Uterus (tissue), 2 donors: Measurements from ENCODE around the gene KRT85.

Experiments
- POLR2A ChIP-seq, 2 donors: fragments of 450-650 bp; IDR thresholded peaks; one replicate each; pipeline ENCODE4 v1.6.1; 2016; ENCODE audit warnings: antibody characterized with exemption in 2 of 2, mild to moderate bottlenecking in 1 of 2, moderate library complexity in 1 of 2
- TF ChIP-seq, protein P1 (sequence below), 4 experiments: fragments of 200-600 bp in 2 of 4; fragments of 450-650 bp in 2 of 4; sonication (generic) in 2 of 4; IDR thresholded peaks; one replicate each; pipeline ENCODE4 v1.5.1; 2016 to 2019; ENCODE audit warnings: antibody characterized with exemption in 4 of 4, mild to moderate bottlenecking in 2 of 4, moderate library complexity in 1 of 4

DNA sequence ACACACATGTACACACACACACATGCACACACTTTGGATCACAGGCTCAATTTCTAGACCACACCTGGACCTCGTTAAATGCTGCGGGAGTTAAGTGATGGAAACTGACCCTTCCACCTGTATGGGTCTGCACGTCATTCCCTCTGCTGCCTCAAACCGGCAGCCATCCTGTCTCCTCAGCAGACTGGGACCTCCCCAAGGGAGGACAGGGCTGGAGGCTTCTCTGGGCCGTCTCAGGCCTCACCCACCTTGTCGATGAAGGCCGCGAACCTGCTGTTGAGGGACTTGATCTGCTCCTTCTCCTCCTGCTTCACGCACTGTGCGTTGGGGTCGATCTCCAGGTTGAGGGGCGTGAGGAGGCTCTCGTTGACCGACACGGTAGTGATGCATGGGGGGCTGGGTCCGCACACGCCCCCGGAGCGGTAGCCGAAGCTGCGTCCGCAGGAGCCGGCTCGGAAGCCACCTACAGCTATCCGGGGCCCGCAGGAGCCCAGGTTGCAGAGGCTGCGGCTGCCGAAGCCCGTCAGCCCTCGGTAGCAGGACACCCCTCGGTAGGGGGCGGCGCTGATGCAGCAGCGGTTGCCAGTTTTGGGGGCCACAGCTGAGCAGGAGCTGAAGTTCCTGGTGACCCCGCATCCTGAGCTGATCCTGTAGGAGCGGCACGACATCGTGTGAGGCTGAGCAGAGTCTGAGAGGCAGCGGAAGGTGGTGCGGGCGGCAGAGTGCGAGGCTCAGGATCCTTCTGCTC lies at the start of gene KRT85:
- TF ChIP-seq, protein P1, sequence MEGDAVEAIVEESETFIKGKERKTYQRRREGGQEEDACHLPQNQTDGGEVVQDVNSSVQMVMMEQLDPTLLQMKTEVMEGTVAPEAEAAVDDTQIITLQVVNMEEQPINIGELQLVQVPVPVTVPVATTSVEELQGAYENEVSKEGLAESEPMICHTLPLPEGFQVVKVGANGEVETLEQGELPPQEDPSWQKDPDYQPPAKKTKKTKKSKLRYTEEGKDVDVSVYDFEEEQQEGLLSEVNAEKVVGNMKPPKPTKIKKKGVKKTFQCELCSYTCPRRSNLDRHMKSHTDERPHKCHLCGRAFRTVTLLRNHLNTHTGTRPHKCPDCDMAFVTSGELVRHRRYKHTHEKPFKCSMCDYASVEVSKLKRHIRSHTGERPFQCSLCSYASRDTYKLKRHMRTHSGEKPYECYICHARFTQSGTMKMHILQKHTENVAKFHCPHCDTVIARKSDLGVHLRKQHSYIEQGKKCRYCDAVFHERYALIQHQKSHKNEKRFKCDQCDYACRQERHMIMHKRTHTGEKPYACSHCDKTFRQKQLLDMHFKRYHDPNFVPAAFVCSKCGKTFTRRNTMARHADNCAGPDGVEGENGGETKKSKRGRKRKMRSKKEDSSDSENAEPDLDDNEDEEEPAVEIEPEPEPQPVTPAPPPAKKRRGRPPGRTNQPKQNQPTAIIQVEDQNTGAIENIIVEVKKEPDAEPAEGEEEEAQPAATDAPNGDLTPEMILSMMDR (IDR thresholded peaks at IDR 0.05), result no peak
- TF ChIP-seq POLR2A (IDR thresholded peaks at IDR 0.05), result no peak
